Activated effector memory CD4-positive, alpha-beta T cell treated with anti-CD3 and anti-CD28 coated beads, Interleukin-2, amount 50 U/mL, for 16 hours (primary cell): ENCODE results near the gene ZFYVE26.
"Not testable (repeated sequence)": the region's sequence is repeated elsewhere in the genome, so short reads cannot be mapped to it uniquely, and the experiment has no call there.

Source experiments
- DNase-seq: peaks from one replicate; pipeline ENCODE4 v3.0.0-alpha.2; 2020

ZFYVE26 gene

DNA sequence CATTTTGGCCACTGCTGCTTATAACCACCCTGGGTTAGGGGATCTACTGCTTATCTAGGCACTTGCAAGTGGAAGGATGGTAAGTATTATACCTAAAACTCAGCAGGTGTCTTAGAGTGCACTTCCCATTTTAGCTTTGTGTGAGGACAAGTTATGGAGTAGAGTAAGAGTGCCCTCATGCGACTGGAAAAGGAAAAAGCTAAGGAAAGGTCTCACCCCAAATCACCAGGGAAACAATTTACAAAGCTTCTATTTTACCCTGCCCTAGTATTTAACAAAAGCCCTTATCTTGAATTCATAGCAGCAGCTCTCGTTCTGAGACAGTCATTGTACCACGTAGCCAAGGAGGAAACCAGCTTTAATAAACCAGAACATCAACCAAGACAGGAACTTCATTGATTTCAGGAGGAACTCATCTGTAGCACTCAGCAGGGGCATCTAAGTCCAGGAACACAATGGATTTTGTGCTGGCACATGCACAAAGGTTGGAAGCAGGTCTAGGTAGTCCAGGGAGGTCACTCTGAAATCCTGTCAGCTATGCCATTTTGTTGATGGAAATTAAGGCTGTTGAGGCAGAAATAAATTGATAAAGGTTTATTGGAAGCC is 111.8 kb downstream of the ZFYVE26 start:
- DNase-seq = no peak

- no peak for DNase-seq
Measured at GRCh38 chr14:67703997-67704396, 112.4 kb downstream of the ZFYVE26 start.

DNA sequence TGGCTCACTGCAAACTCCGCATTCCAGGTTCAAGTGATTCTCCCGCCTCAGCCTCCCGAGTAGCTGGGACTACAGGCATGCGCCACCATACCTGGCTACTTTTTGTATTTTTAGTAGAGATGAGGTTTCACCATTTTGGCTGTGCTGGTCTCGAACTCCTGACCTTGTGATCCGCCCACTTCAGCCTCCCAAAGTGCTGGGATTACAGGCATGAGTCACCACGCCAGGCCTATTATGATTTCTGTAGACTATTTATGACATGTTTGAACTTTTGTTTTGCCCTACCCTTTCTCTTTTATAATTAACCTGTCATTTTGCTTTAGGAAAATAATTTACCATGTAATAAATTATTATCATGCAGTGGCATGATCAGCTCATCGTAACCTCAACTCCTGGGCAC is 114.9 kb downstream of the ZFYVE26 start, which contains the start of gene RDH12:
Gene RDH12 (plus strand): TSS at position 395 of the 400 bp plus-strand sequence. CDS start 20,757 bp downstream, outside the sequence.
- DNase-seq = not testable (repeated sequence)

GRCh38 chr14:67698179-67698578 is 118.2 kb downstream of the ZFYVE26 start:
- no peak for DNase-seq

- DNase-seq = no peak
Measured at GRCh38 chr14:67697006-67697405, 119.4 kb downstream of the ZFYVE26 start.
